Loucy (cell line): ENCODE results near the gene WDR26.

ENCODE experiments used
- EZH2phosphoT487 ChIP-seq: fragments of 200-600 bp; IDR thresholded peaks from 2 replicates; pipeline ENCODE4 v1.6.1; 2018; ENCODE audit warnings: antibody characterized with exemption, mild to moderate bottlenecking, moderate library complexity, borderline replicate concordance
- TF ChIP-seq, protein P1 (sequence below): fragments of 200-600 bp; sonication (generic); conservative IDR thresholded peaks from 2 replicates; pipeline ENCODE4 v1.5.1; 2014; ENCODE audit warnings: mild to moderate bottlenecking, antibody characterized with exemption, low read length

DNA sequence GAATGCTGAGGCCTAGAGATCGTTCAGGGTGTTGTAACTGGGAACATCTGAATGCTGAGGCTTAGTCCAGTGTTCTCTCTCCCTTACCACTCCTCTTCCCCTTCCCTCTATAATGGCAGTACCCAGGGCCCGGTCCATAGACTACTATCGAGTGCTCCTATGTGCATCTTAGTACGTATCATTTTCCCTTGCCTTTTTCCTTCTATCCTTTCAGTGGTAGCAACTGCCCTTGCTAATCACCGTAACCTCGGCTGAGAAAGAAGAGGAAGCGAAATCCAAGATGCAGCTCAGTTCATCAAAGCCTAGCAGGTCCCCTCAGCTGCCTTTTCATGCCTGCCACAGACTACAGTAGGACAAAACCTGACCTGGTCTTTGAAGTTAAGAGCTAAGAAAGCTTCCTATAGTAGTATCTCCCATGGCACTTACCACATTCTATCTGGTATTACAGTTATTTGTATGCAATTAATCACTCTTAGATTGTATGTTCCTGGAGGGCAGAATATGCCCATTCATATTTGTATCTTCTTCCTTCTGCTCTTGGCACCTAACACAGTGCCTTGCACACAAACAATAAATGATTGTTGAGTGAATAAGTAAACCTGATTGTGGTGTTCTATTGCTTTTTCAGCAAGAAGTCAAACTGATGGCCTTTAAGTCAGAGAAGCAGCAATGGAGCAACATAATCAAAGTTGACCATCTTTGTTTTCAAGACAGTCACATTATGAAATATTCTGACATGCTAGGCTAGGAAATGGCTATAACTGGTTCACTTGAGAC is 55.6 kb downstream of the WDR26 start:
- TF ChIP-seq, protein P1, sequence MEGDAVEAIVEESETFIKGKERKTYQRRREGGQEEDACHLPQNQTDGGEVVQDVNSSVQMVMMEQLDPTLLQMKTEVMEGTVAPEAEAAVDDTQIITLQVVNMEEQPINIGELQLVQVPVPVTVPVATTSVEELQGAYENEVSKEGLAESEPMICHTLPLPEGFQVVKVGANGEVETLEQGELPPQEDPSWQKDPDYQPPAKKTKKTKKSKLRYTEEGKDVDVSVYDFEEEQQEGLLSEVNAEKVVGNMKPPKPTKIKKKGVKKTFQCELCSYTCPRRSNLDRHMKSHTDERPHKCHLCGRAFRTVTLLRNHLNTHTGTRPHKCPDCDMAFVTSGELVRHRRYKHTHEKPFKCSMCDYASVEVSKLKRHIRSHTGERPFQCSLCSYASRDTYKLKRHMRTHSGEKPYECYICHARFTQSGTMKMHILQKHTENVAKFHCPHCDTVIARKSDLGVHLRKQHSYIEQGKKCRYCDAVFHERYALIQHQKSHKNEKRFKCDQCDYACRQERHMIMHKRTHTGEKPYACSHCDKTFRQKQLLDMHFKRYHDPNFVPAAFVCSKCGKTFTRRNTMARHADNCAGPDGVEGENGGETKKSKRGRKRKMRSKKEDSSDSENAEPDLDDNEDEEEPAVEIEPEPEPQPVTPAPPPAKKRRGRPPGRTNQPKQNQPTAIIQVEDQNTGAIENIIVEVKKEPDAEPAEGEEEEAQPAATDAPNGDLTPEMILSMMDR = no peak
- no peak for TF ChIP-seq EZH2phosphoT487
